ENCODE measurements around the gene ADGRB2.

DNA sequence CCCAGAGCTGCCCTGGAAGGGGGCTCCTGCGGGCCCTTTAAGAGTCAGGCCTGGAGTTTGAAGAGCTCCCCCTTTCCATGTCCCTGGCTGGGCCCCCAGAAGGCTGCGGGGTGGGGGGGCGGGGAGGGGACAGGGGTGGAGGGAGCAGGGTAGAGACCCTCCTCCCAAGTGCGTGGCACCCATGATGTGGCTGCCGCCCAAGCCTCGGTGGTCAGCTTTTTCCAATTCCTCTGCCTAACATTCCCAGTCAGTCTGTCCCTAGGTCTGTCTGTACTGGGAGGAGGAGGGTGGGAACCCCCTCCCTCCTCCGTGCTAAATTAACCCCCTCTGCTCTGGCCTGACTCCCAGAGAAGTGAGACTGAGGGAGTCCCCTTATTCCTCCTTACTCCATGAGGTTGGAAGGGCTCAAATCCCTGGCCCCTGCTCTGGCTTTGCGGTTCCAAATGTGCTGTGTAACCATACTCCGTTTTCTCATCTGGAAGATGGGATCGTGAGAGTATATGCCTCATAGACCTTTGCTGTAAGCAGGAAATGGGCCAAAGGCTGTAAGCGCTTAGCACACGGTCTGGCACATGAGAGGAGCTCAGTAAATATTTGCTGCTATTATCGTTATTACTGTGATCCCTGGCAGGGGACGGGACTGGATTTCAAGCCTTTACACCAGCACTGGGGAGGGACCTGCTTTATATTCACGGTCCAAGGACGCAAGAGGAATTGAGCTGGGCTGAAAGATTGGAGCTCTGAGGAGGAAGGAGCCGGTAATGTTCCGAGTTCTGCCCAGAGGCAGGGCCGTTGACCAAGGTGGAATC lies 59.7 kb downstream of the ADGRB2 start:
- TF ChIP-seq, protein P1, sequence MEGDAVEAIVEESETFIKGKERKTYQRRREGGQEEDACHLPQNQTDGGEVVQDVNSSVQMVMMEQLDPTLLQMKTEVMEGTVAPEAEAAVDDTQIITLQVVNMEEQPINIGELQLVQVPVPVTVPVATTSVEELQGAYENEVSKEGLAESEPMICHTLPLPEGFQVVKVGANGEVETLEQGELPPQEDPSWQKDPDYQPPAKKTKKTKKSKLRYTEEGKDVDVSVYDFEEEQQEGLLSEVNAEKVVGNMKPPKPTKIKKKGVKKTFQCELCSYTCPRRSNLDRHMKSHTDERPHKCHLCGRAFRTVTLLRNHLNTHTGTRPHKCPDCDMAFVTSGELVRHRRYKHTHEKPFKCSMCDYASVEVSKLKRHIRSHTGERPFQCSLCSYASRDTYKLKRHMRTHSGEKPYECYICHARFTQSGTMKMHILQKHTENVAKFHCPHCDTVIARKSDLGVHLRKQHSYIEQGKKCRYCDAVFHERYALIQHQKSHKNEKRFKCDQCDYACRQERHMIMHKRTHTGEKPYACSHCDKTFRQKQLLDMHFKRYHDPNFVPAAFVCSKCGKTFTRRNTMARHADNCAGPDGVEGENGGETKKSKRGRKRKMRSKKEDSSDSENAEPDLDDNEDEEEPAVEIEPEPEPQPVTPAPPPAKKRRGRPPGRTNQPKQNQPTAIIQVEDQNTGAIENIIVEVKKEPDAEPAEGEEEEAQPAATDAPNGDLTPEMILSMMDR (conservative IDR thresholded peaks at IDR 0.05) = no peak
- TF ChIP-seq EZH2 (IDR thresholded peaks at IDR 0.05; ENCODE audit: low read depth) = no peak
